ENCODE measurements around the gene SNAP25. TPM values are rescaled to one million over a fixed set of nuclear protein-coding genes. Genes with fewer than 3 reads are reported as not detected.

The SNAP25 gene
- total RNA-seq, 2 donors from 2014 or later, result 0.11 TPM; not detected in 1

- Histone ChIP-seq H3K9ac (ENCODE audit: extremely low read depth, low read length, poor library complexity, severe bottlenecking) (no peak overlapping the region), H3K27me3 (ENCODE audit: control insufficient read depth, insufficient read depth, low read length, poor library complexity, severe bottlenecking) (no peaks in the 10 kb centered on the region), H3K4me3 (ENCODE audit: low read length) (no peak overlapping the region), H3K36me3 (ENCODE audit: control insufficient read depth, insufficient read depth, low read length) (no peaks in the 10 kb centered on the region), H3K4me1 (ENCODE audit: control insufficient read depth, insufficient read depth, low read length) (peaks cover 6% of the 10 kb centered on the region), H3K9me3 (ENCODE audit: control insufficient read depth, low read length) (no peaks in the 10 kb centered on the region), H3K27ac (ENCODE audit: low read depth, low read length) (no peak overlapping the region)
- WGBS, 2 experiments (ENCODE audit: insufficient coverage in 1 of 2, insufficient read length in 1 of 2), result 51 to 69% methylated on average over 2 to 5 of the region's 5 CpGs
- H3K4me3 Mint-ChIP-seq, result no peak overlapping the region
- H3K27me3 Mint-ChIP-seq (ENCODE audit: insufficient read depth), result peaks cover 13% of the 10 kb centered on the region
- DNase-seq, result no peak
- no peak overlapping the region for H3K27ac Mint-ChIP-seq
- no peaks in the 10 kb centered on the region for H3K36me3 Mint-ChIP-seq (ENCODE audit: low read depth)
- no peak for TF ChIP-seq CTCF (conservative IDR thresholded peaks at IDR 0.05)
- H3K4me1 Mint-ChIP-seq, result peaks cover 19% of the 10 kb centered on the region
- H3K9me3 Mint-ChIP-seq, result no peaks in the 10 kb centered on the region
Measured at GRCh38 chr20:10300582-10301446, 82.2 kb downstream of the SNAP25 start.

DNA sequence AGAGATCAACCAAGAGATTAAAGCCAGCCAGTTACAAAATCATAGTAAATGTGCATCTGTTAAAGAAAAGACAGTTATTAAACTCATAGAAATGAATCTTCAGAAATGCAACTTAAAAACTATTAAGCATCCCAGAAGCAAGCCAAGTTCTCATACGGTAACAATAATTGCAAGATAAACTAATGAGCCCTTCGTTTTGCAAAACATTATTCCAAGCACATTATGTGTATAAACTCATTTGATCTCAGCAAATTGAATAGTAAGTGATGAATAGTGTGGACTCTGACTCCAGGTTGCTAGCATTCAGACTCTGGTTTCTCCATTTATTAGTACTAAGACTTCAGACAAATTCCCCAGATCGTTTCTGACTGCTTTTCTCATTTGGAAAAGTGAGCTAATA, 85.2 kb downstream of the SNAP25 start:
- 80 to 88% methylated on average over 1 to 3 of the region's 3 CpGs for WGBS, 2 experiments (ENCODE audit: insufficient coverage in 1 of 2, insufficient read length in 1 of 2)
- DNase-seq, result no peak
- Mint-ChIP-seq H3K27me3 (ENCODE audit: insufficient read depth) (peaks cover 13% of the 10 kb centered on the region), H3K4me1 (peaks cover 30% of the 10 kb centered on the region), H3K4me3 (no peak overlapping the region), H3K36me3 (ENCODE audit: low read depth) (no peaks in the 10 kb centered on the region), H3K27ac (no peak overlapping the region), H3K9me3 (no peaks in the 10 kb centered on the region)
- Histone ChIP-seq H3K9me3 (ENCODE audit: control insufficient read depth, low read length) (no peaks in the 10 kb centered on the region), H3K9ac (ENCODE audit: extremely low read depth, low read length, poor library complexity, severe bottlenecking) (no peak overlapping the region), H3K4me1 (ENCODE audit: control insufficient read depth, insufficient read depth, low read length) (peaks cover 6% of the 10 kb centered on the region), H3K27ac (ENCODE audit: low read depth, low read length) (no peak overlapping the region), H3K27me3 (ENCODE audit: control insufficient read depth, insufficient read depth, low read length, poor library complexity, severe bottlenecking) (no peaks in the 10 kb centered on the region), H3K4me3 (ENCODE audit: low read length) (no peak overlapping the region), H3K36me3 (ENCODE audit: control insufficient read depth, insufficient read depth, low read length) (no peaks in the 10 kb centered on the region)
- TF ChIP-seq CTCF (conservative IDR thresholded peaks at IDR 0.05), result no peak

GRCh38 chr20:10304471-10305046, 85.9 kb downstream of the SNAP25 start:
- 91% methylated on average over 2 of the region's 3 CpGs; no CpG with 5 or more reads in 1 of the 2 experiments for WGBS, 2 experiments (ENCODE audit: insufficient coverage in 1 of 2, insufficient read length in 1 of 2)
- no peak overlapping the region for H3K27ac ChIP-seq (ENCODE audit: low read depth, low read length)
- no peak overlapping the region for H3K4me3 ChIP-seq (ENCODE audit: low read length)
- Mint-ChIP-seq H3K27me3 (ENCODE audit: insufficient read depth) (peaks cover 12% of the 10 kb centered on the region), H3K27ac (no peak overlapping the region), H3K4me1 (peaks cover 30% of the 10 kb centered on the region), H3K36me3 (ENCODE audit: low read depth) (no peaks in the 10 kb centered on the region), H3K9me3 (no peaks in the 10 kb centered on the region), H3K4me3 (no peak overlapping the region)
- TF ChIP-seq CTCF (conservative IDR thresholded peaks at IDR 0.05), result no peak
- peaks cover 6% of the 10 kb centered on the region for H3K4me1 ChIP-seq (ENCODE audit: control insufficient read depth, insufficient read depth, low read length)
- H3K27me3 ChIP-seq (ENCODE audit: control insufficient read depth, insufficient read depth, low read length, poor library complexity, severe bottlenecking), result no peaks in the 10 kb centered on the region
- H3K9me3 ChIP-seq (ENCODE audit: control insufficient read depth, low read length), result no peaks in the 10 kb centered on the region
- H3K36me3 ChIP-seq (ENCODE audit: control insufficient read depth, insufficient read depth, low read length), result no peaks in the 10 kb centered on the region
- DNase-seq, result no peak
- H3K9ac ChIP-seq (ENCODE audit: extremely low read depth, low read length, poor library complexity, severe bottlenecking), result no peak overlapping the region

Measured in endodermal cell (in vitro differentiated cells).